SU-DHL-6 (cell line): ENCODE data around the gene SHQ1.

Experiments used
- H2AFZ ChIP-seq: fragments of 200-600 bp; sonication (generic); 2 replicates; pipeline ENCODE4 v1.6.1; 2014; ENCODE audit warnings: low read depth, mild to moderate bottlenecking, moderate library complexity, mixed read lengths, antibody characterized with exemption, low read length; ENCODE audit not compliant: severe bottlenecking
- H3F3A ChIP-seq: fragments of 200-600 bp; shearing (Covaris generic); 2 replicates; pipeline ENCODE4 v1.6.0; 2016; ENCODE audit warnings: antibody characterized with exemption, mild to moderate bottlenecking; ENCODE audit not compliant: insufficient read depth
- H3K27ac ChIP-seq: fragments of 200-600 bp; sonication (generic); 2 replicates; pipeline ENCODE4 v1.5.1; 2016; ENCODE audit warnings: low read depth, mild to moderate bottlenecking, low read length, moderate library complexity, mixed read lengths
- H3K27me3 ChIP-seq: fragments of 200-600 bp; sonication (generic), shearing (Covaris generic); 2 replicates; pipeline ENCODE4 v1.6.0; 2014; ENCODE audit warnings: mild to moderate bottlenecking, low read length
- H3K36me3 ChIP-seq: fragments of 200-600 bp; sonication (generic); 2 replicates; pipeline ENCODE4 v1.6.1; 2014; ENCODE audit warnings: mild to moderate bottlenecking, low read length, mixed read lengths
- H3K4me2 ChIP-seq: fragments of 300-600, 200-600 bp; shearing (Covaris generic), sonication (generic); 2 replicates; pipeline ENCODE4 v1.6.0; 2014; ENCODE audit warnings: low read length, low read depth, mild to moderate bottlenecking; ENCODE audit not compliant: poor library complexity, severe bottlenecking
- H3K4me3 ChIP-seq: fragments of 200-600 bp; sonication (generic); 2 replicates; pipeline ENCODE4 v1.5.1; 2014; ENCODE audit warnings: antibody characterized with exemption, low read length, mild to moderate bottlenecking, mixed read lengths; ENCODE audit not compliant: insufficient read depth, poor library complexity, severe bottlenecking
- H3K79me2 ChIP-seq: fragments of 200-600 bp; sonication (generic); 2 replicates; pipeline ENCODE4 v1.6.1; 2014; ENCODE audit warnings: mild to moderate bottlenecking, low read length, moderate library complexity; ENCODE audit not compliant: insufficient read depth
- H3K9ac ChIP-seq: fragments of 200-600 bp; sonication (generic); 2 replicates; pipeline ENCODE4 v1.7.0; 2014; ENCODE audit warnings: mild to moderate bottlenecking, low read length
- H3K9me2 ChIP-seq: fragments of 200-600 bp; sonication (generic); replicated peaks from 2 replicates; pipeline ENCODE4 v1.6.1; 2014; ENCODE audit warnings: low read length; ENCODE audit not compliant: insufficient read depth
- H3K9me3 ChIP-seq: fragments of 200-600 bp; sonication (generic); 2 replicates; pipeline ENCODE4 v1.6.1; 2014; ENCODE audit warnings: low read length, mixed read lengths; ENCODE audit not compliant: insufficient read depth
- H4K20me1 ChIP-seq: fragments of 200-600 bp; sonication (generic); 2 replicates; pipeline ENCODE4 v1.6.1; 2014; ENCODE audit warnings: low read depth, mild to moderate bottlenecking, antibody characterized with exemption, low read length, moderate library complexity, mixed read lengths
- EZH2phosphoT487 ChIP-seq: fragments of 200-600 bp; sonication (generic), shearing (Covaris generic); conservative IDR thresholded peaks from 2 replicates; pipeline ENCODE4 v1.6.1; 2018; ENCODE audit warnings: mild to moderate bottlenecking, antibody characterized with exemption, low read length, moderate library complexity, mixed read lengths
- TF ChIP-seq, protein P1 (sequence below): fragments of 200-600 bp; sonication (generic); IDR thresholded peaks from one replicate; pipeline ENCODE4 v1.5.1; 2017; ENCODE audit warnings: antibody characterized with exemption, mild to moderate bottlenecking, low read length, moderate library complexity; ENCODE audit not compliant: insufficient read depth, poor library complexity, severe bottlenecking

Gene SHQ1

DNA sequence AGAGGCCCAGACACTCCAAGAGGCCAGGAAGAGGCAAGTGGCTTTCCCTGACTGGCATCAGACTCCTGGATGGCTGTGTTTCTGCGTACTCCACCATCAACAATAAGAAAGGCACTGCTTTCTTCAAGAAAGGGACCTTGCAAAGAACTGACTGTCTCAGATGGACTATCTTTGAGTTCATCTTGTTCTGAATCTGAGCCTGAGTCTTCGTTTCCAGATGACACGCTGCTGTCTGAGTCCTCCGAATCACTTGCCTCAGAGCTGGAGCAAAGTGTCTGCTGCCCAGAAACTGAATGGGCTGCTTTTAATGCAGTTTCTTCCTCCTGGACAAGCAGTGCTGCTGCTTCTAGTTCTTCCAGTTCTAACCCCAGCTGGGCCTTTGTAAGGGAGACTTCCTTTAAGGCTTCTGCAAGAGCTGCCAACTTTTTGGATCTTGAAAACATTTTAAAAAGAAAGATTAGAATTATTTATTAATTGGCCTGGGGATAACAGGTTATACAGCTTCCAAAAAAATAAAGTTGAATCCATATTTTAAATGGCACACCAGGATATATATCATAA, 97.8 kb downstream of the SHQ1 start:
- H4K20me1 ChIP-seq, result no peaks in the 10 kb centered on the region
- H3K9me2 ChIP-seq, result no peaks in the 10 kb centered on the region
- TF ChIP-seq, protein P1, sequence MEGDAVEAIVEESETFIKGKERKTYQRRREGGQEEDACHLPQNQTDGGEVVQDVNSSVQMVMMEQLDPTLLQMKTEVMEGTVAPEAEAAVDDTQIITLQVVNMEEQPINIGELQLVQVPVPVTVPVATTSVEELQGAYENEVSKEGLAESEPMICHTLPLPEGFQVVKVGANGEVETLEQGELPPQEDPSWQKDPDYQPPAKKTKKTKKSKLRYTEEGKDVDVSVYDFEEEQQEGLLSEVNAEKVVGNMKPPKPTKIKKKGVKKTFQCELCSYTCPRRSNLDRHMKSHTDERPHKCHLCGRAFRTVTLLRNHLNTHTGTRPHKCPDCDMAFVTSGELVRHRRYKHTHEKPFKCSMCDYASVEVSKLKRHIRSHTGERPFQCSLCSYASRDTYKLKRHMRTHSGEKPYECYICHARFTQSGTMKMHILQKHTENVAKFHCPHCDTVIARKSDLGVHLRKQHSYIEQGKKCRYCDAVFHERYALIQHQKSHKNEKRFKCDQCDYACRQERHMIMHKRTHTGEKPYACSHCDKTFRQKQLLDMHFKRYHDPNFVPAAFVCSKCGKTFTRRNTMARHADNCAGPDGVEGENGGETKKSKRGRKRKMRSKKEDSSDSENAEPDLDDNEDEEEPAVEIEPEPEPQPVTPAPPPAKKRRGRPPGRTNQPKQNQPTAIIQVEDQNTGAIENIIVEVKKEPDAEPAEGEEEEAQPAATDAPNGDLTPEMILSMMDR, result no peak
- no peak for TF ChIP-seq EZH2phosphoT487
- H3F3A ChIP-seq, result no peaks in the 10 kb centered on the region
- H3K9ac ChIP-seq, result no peak overlapping the region
- no peak overlapping the region for H3K4me3 ChIP-seq
- H3K9me3 ChIP-seq, result no peaks in the 10 kb centered on the region
- no peak overlapping the region for H3K27ac ChIP-seq
- H3K79me2 ChIP-seq, result no peaks in the 10 kb centered on the region
- H3K27me3 ChIP-seq, result no peaks in the 10 kb centered on the region
- no peak overlapping the region for H2AFZ ChIP-seq
- no peak overlapping the region for H3K4me2 ChIP-seq
- no peaks in the 10 kb centered on the region for H3K36me3 ChIP-seq

DNA sequence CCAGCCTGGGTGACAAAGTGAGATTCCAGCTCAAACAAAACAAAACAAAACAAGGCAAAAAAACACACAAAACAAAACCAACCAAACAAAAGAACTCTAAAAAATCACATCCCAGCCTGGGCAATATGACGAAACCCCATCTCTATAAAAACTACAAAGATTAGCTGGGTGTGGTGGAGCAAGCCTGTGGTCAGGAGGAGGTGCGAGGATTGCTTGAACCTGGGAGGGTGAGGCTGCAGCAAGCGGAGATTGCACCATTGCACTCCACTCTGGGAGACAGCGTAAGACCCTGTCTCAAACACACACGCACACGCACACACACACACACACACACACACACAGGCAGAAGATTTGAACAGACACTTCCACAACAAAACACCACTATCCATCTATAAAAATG, 99.6 kb downstream of the SHQ1 start:
- no peak overlapping the region for H3K4me2 ChIP-seq
- no peaks in the 10 kb centered on the region for H3K36me3 ChIP-seq
- H3K9me3 ChIP-seq, result no peaks in the 10 kb centered on the region
- no peaks in the 10 kb centered on the region for H4K20me1 ChIP-seq
- no peaks in the 10 kb centered on the region for H3F3A ChIP-seq
- H3K27me3 ChIP-seq, result no peaks in the 10 kb centered on the region
- H3K27ac ChIP-seq, result no peak overlapping the region
- no peak overlapping the region for H3K9ac ChIP-seq
- no peak overlapping the region for H2AFZ ChIP-seq
- TF ChIP-seq, protein P1, result no peak
- TF ChIP-seq EZH2phosphoT487, result no peak
- no peak overlapping the region for H3K4me3 ChIP-seq
- H3K79me2 ChIP-seq, result no peaks in the 10 kb centered on the region
- no peaks in the 10 kb centered on the region for H3K9me2 ChIP-seq

DNA sequence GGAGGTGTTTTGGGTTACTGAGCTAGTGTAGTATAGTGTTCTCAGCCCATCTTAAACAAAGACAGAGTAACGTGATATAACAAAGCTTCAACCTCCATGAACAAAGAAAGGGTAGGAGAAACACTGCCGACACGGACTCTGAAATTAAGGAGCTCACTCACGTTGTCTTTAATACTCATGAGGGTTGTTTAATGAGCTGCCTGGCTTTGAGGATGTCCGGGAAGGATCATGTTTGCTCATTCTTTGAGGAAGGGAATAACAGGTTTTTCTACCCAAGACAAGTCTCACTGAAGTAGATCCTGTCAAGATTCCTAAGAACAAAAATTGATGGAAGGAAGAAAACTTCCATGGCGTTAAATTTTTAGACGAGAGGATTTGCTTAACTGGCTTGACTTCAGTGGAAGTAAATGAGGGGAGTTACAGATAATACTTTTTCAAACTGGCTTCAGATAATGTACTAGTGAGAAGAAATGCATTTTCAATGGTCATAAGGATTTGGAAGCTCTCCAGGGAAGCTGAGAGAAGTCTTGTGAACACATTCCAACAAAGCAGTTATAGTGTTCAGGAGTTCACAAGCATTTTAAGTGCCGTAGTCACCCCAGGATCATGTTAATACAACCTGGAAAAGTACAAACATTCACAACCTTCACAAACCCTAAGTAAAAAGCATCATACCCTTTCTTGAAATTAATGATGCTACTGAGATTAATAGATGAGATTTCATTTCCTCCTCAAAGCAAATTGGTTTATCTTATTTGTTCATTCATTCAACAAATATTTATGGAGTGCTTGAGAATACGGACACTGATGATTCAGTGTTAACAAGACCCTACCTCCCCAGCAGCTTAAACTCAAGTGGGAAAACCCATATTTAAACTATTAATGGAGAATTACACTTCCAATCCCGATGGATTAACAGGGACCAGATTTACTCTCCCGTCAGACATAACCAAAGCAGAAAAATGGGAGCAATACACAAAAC, 101.5 kb downstream of the SHQ1 start:
- Histone ChIP-seq H3K9me3 (no peaks in the 10 kb centered on the region), H3K79me2 (no peaks in the 10 kb centered on the region), H3K9ac (no peak overlapping the region), H4K20me1 (no peaks in the 10 kb centered on the region), H3K27ac (no peak overlapping the region), H3K9me2 (no peaks in the 10 kb centered on the region), H3F3A (no peaks in the 10 kb centered on the region), H3K4me2 (no peak overlapping the region), H2AFZ (no peak overlapping the region), H3K36me3 (no peaks in the 10 kb centered on the region), H3K27me3 (no peaks in the 10 kb centered on the region), H3K4me3 (no peak overlapping the region)
- TF ChIP-seq EZH2phosphoT487, result no peak
- TF ChIP-seq, protein P1, result no peak
